GM18520 (cell line): ENCODE data around the gene GGNBP2.

Experiments used
- ATAC-seq: cut with Tn5 transposase; IDR thresholded peaks from one replicate; pipeline ENCODE4 v1.9.1; 2021; ENCODE audit not compliant: unreplicated experiment

Gene GGNBP2

DNA sequence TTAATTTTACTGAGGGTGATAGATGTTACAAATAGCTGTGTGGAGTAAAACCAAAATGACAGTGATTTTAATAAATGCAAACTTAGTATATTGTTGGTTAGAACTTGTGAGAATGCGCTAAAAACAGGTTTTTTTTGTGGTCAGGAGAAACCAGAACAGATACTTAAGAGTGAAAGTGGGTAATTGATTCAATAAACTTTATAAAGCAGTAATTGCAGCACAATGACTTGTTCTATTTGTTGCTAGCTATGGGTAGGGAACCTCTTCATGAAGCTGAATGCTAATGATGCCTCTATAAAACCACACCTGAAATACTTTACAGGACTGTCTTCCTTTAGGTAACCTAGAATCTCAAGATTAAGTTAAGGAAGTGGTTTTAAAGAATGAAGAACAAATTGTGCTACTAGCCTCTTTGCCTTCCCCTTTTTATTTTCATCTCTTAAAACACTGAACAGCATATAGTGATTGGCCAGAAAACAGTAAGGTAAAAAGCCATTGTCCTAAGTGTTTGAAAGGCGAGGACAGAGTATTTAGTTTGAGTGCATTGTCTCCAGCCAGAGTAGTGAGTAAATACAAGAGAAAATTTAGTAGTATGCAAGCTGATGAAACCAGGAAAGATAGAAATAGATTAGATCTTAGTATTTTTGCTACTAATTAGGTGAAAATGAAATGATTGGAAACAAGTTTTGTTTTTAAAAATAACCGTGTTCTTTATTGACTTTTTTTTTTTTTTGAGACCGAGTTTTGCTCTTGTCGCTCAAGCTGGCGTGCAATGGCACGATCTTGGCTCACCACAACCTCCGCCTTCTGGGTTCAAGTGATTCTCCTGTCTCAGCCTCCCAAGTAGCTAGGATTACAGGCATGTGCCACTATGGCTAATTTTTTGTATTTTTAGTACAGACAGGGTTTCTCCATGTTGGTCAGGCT is 6.0 kb downstream of the GGNBP2 start:
- ATAC-seq: no peak

DNA sequence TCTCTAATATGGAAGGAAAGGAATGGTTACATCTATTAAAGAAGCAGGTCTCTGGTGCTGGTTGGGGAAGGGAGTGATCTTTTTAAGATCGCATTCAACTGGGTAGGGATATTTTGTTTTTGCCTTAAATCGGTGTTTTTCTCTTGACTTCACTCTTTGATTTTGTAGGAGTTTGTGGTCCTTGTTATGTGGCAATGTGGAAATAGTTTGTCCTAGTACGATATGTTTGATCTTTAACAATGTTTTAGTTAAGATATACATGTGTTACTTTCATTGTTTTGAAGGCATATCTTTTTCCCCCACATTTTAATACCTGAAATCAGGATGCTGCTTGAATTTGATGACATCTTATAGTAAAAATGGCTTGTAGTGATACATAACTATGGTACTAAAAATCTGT is 8.7 kb downstream of the GGNBP2 start:
- no peak for ATAC-seq

DNA sequence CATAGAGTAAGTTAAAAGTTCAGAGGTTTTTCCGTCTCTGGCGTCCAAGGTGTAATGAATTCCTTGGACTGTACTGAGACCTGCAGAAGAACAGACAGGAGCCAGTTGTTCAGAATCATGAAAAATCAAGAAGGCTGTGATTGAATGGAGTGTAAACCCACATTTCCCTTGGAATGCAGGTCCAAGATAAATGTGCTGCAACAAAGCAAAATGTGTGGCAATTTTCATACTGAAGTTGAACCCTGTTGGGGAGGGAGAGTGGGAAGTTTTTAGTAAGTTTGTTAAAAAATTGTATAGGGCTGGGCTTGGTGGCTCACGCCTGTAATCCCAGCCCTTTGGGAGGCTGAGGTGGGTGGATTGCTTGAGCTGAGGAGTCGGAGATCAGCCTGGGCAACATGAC is 21.4 kb downstream of the GGNBP2 start:
- no peak for ATAC-seq

DNA sequence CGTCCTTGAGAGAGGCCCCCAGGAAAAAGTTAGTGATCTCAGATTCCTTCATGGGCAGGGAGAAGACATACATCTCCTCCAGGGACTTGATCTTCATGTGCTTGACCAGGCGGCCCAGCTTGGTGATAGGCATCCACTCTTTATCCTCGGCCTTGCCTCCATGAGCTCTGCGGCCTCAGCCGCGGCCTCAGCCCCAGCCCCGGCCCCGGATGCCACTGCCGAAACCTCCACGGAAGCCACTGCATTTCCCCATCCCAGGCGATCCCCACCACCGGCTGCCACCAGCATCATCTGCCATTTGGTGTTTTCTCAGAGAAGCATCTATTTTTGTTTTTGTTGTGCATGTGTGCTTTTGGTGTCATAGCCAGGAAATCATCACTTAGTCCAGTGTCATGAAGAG is 30.3 kb downstream of the GGNBP2 start:
- ATAC-seq: no peak

DNA sequence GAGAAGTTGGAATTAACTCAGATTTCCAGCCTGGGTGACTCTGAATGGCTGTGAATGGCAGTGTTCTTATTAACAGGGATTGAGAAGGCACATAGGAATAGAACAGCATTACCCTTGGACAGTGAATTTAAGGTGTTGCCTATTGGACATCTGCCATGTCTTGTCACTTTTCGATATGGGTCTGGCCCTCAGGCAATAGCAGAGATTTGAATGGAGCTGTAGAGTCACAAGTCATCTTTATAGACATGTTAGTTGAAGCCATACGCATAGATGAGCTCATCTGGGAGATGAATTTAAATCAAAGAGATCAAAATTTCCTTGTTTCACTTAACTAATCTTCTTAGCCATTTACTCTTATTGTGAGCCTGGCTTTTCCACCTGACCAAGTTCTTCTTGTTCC is 32.1 kb downstream of the GGNBP2 start:
- ATAC-seq: no peak

DNA sequence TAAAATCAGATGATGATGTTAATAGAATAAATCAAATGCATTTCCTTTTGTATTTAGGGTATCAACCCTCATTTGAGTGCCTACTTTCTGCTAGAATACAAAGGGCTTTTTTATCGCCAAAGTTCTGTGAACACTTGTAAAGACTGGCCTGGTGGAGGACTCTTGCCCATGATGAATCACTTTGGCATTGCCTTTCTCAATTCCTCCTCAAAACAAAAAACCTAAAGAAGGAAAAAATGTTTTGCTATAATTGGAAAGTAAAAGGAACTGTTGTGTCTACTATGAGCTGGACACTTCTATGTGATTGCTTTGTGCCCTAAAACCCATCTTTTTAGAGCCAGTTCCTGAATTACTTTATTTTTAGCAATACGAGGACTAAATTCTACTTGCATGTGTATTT is 34.0 kb downstream of the GGNBP2 start:
- ATAC-seq: no peak

DNA sequence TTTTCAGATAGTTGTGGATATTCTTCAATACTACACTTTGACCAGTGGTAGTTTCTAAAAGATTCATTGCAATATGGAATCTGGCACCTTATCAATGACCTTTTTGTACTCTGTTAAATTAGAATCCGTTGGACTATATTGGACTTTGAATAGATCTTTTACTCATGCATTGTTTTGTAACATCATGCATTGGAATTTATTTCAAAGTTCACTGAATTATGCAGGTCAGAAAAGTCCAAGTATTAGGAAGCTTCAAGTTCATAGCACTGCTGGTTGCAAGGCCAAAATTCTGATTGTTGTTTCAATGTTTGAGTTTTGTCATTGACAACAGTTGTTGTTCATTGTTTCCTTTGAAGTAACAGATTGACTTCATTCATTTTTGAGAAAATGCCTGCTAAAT is 39.1 kb downstream of the GGNBP2 start:
- ATAC-seq: no peak

DNA sequence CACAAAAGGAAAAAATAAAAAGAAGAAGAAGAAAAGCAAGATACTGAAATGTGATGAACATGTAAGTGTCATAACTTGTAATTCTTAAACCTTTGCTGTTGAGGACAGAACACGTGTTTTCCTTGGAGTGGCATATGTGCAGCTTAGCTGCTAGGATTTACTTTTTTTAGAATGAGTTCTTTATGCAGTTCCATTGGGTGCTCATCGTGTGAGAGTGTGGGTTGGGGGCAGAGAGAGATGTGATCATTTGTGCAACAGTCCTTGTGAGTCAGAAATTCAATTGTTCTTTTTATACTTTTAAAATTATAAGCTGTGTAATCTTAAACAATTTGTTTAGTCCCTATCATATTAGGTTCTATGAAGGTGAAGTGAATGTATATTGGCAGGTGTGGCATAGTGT is 41.4 kb downstream of the GGNBP2 start:
- no peak for ATAC-seq

DNA sequence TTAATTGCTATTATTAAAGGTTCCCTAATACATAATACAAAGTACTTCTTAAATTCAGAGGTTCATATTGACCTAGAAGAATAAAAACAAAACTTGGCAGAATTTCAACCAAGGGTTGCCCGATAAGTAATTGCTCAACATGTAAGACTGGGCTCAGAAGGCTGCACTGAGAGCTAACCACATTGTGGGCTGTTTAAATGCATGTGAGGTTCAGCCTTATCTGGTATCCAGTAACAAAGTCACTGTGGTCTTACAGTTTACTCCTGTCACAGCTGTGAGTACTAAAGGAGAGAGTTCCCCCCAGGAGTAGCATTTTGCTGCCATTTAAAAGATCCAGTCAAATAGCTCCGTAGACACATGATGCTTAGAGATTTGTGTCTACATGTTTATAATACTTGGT is 45.4 kb downstream of the GGNBP2 start:
- ATAC-seq: no peak

DNA sequence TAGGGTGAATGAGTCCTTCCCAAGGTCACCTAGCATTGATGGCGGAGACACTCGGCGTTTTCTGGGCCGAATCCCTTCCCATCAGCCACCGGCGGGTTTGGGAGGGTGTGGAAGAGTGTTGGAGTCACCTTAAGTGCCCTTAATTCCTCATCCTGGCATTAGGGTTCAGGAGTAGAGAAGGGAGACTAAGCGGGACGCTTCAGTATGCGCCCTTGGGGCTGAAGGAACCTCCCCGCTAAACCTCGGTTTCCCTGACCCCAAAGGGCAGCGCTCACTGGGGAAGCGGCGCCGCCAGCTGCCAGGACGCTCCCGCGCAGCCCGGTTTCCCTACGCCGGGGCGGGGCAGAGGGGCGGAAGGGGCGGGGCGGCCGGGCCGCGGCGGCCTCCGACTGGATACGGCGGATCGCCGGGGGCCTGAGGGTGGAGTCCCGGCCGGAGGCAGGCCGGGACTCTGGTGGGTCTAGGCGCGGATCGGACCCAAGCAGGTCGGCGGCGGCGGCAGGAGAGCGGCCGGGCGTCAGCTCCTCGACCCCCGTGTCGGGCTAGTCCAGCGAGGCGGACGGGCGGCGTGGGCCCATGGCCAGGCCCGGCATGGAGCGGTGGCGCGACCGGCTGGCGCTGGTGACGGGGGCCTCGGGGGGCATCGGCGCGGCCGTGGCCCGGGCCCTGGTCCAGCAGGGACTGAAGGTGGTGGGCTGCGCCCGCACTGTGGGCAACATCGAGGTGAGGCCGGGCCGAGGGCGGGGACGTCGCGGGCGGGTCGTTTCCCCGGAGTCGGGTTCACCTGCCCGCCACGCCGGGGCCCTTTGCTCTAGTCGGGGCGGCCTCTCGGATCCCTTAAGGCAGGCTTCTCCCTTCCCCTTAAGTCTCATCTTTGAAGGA is 47.0 kb downstream of the GGNBP2 start, which contains the start of gene DHRS11:
Gene DHRS11 (plus strand): TSS at position 446 of the 882 bp plus-strand sequence. CDS start 131 bp downstream, at position 577.
- ATAC-seq: peak; percentile 73

DNA sequence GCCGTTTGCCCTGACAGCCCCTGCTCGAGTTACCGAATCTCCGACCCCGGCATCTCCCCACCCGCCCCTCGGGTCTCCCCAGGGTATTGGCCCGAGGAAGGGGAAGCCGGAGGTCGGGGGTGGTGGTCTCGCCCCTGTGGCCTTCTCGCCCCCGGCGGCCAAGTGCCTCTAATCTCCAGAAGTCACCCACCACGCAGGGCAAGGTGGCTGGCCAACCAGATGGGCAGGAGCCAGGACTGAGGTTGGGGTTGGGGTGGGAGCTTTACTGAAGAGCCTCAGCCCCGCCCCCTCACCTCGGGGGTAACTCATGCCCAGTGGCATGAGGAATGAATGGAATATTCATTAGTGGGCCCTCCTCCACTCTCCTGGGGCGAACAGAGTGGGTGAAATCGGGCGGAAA is 47.6 kb downstream of the GGNBP2 start:
- ATAC-seq: no peak

DNA sequence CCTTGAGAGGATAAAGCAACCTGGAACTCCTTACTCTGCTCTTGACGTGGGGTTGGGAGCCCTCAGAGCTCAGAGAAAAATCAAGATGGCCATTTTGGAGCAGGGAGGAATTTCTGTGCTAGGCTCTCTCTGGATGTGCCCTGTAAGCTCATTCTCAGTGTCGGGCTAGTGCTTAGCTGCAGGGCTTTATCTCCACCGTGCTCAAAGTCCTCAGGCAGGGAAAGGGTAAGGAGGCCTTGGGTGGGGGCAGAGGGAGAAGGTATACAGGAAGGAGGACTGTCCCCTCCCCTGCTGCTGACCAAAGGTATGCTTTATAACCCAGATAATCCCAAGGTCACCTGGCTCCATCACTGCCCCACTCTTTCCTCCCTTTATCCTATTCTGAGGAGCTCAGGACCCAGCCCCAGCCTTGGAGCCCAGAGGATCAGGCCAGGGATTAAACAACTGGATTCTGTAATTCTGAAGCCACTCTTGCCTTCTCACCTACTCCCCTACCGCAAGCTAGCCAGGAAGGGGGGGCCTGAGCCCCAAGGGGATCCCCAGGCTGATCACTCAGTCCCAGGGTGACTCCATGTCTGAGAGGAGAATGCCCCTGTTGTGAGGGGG is 48.1 kb downstream of the GGNBP2 start:
- ATAC-seq: no peak

DNA sequence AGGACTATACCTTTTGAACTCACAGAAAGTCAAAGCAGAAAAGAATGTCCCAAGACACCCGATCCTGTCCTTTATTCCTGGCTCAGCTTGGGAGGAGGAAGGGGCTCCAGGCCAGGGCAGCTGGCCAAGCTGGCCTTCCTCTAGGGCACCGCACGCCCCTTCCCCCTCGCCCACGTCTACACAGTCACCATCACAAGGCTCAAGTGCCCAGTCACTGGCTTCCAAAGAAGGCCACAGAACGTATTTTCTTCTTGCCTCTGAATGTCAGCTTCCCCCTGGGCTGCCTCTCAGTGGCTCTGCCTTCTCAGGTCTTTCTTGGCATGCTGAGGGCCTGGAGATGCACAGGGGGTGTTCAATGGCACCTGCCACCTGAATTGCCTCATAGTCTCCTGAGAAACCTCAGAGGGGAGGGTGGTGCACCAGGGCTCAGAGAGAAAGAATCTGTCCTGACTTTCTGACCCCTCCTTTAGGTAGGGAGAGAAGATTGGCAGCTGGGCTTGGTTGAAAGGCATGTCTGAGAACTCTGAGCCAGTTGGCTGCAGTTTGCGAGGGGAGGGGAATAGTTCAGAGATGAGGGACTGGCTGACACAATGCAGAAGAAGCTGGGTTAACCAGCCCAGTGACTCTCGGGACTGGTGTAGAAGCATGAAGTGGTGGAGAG is 49.1 kb downstream of the GGNBP2 start:
- no peak for ATAC-seq

DNA sequence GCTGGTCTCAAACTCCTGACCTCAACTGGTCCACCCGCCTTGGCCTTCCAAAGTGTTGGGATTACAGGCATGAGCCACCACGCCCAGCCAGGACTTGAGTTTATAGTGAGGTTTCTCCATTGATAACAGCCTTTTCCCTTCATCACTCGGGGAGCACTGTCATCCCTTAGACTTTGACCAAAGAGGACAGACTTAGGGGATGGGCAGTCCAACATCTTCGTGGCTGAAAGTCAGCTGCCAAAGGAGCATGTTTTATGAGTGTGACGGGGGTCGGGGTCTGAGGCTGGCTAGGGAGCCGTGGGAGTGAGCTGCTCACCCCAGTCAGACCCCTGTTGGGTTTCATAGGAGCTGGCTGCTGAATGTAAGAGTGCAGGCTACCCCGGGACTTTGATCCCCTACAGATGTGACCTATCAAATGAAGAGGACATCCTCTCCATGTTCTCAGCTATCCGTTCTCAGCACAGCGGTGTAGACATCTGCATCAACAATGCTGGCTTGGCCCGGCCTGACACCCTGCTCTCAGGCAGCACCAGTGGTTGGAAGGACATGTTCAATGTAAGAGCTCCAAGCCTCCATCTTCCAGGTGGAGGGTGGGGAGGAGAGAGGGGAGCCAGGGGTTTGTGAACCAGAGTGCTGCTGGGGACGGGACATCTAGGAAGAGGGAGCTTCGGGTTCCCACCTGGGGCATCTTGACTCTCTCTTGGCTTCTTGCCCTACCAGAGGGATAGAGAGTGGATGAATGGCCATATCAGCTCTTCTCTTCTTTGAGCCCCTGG is 50.1 kb downstream of the GGNBP2 start:
- ATAC-seq: no peak

DNA sequence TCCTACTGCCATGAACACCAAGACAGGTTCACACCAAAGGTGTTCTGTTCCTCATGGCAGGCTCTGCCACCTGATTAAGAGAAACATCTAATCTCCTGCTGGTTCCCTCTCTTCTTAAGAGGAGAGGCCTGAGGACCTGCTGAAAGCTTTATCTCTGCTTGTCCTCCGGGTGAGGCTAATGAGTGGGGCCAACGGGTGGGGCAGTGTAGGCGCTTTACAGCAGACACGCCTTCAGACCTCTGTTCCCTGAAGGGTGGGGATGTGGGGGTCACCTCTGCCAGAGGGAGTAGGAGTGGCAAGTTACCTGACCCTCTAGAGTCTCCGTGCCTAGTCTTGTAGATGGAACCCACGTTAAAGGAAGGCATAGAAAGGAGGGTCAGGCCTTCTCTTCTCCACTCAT is 52.5 kb downstream of the GGNBP2 start:
- no peak for ATAC-seq

DNA sequence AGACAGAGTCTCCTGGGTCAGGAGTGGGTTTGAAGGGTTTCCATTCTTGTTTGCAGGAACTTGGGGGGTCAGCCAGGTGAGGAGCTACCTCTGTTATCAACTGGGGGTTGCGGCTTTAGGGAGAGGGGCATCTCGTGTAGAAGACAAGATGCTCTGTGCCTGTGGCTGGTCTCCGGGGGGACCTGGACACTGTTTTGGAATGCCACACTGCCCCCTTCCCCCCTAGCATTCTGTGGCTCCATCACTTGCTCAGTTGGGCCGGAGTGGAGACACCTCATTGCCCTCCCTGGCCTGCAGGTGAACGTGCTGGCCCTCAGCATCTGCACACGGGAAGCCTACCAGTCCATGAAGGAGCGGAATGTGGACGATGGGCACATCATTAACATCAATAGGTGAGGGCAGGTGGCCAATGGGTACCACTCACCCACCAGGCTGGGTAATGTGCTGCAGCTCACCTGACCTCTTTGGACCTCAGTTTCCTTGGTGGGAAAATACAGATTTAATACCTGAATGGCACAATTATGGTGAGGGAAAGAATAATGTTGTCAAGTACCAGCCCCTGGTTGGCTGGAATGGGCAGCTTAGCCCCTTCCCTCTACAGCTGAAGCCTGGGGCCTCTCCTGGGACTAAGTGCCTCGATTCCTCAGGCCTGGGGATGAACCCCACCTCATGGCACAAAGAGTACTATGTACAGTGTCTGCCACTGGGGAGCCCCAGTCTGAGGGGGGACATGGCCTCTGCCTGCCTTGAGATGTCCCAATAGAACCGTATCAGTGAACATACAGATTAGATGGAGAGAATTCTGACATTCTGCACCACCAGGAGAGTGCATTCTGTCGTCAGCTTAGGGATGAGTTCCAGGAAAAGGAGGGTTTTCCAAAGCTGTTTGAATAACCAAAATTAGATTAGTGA is 53.4 kb downstream of the GGNBP2 start:
- ATAC-seq: no peak

DNA sequence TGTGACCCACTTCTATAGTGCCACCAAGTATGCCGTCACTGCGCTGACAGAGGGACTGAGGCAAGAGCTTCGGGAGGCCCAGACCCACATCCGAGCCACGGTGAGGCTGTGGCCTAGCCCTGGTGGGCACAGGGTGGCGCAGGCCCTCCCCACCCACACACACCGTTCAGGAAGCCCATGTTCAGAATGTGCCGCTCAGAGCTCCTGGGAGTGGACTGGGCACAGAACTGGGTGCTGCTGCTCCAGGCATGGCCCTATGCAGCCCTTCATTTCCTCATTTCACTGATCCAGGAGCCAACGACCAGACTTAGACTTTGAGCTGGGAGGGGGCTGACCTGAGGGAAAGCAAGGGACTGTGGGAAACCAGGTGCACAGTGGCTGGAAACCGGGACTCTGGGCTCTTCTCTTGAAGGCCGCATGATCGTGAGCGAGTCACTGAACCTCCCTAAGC is 54.3 kb downstream of the GGNBP2 start:
- ATAC-seq: no peak

DNA sequence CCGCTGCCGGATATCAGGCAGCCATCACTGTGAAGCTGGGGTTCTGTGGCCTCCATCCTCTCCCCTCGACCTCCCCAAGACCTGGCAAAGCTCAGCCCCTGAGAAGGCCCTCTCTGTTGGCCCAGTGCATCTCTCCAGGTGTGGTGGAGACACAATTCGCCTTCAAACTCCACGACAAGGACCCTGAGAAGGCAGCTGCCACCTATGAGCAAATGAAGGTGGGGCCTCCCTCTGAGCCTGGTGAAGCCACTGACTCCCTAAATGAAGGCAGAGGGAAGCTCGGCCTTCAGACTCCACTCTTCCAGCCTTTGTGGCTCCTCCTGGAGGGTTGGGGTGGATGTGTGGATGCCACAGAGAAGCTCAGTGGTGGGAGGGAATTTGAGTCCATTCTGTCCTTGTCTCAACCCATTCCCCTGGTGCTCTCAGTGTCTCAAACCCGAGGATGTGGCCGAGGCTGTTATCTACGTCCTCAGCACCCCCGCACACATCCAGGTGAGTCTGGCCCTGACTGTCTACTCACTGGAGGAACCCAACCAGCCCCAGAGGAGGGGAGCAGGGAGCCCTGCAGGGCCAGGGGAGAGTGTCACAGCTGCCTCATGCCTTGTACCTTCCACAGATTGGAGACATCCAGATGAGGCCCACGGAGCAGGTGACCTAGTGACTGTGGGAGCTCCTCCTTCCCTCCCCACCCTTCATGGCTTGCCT is 55.0 kb downstream of the GGNBP2 start:
- ATAC-seq: no peak
